CD4-positive, alpha-beta T cell treated with Interleukin-17A for 1 hour (primary cell): ENCODE data around the gene HEATR5A.
"Not testable (repeated sequence)": the region's sequence is repeated elsewhere in the genome, so short reads cannot be mapped to it uniquely, and the experiment has no call there.

Source experiments
- DNase-seq: peaks from one replicate; pipeline ENCODE4 v3.0.0-alpha.2; 2020

The HEATR5A gene

GRCh38 chr14:31420319-31421111, at the start of gene HEATR5A:
HEATR5A (minus strand) TSS chr14:31420550; CDS start chr14:31402975, 17,575 bp downstream.
- peak; percentile 93 for DNase-seq

DNA sequence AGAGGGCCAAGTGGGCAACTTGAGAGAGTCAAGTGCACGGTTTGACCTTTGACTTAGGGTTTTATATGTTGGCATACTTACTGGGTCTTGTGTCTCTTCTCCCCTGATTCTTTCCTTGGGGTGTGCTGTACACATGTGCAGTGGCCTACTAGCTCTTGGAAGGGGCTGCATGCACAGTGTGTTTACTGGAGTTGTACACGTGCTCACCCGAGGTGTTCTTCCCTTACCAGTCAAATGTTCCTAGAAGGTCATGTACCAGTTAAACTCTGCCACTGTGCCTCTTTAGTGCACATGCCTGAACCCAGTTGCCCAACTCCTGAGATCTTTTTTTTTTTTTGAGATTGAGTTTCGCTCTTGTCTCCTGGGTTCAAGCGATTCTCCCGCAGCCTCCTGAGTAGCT, 46.2 kb upstream of the HEATR5A start:
- no peak for DNase-seq

DNA sequence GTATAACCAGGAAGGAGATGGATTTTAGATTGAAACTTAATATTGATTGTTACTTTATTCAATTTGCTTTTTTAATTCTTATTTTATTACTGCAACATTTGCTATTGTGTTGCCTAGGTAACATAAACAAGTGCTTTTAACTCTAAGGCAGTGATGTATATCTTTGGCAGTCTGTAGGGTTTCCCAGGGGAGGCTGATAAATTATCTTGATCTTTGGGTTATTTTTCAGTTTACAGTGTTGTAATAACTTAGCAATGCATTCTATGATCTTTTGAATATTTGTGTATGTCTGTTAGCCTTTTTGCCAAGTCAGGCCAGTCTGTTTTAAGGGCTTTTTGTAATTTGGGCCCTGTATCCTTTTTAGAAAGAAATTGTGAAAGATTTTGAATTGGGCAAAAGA, 44.8 kb upstream of the HEATR5A start:
- no peak for DNase-seq

GRCh38 chr14:31462450-31462849, 42.1 kb upstream of the HEATR5A start:
- DNase-seq: not testable (repeated sequence)

GRCh38 chr14:31461545-31461944, 41.2 kb upstream of the HEATR5A start:
- DNase-seq: no peak

DNA sequence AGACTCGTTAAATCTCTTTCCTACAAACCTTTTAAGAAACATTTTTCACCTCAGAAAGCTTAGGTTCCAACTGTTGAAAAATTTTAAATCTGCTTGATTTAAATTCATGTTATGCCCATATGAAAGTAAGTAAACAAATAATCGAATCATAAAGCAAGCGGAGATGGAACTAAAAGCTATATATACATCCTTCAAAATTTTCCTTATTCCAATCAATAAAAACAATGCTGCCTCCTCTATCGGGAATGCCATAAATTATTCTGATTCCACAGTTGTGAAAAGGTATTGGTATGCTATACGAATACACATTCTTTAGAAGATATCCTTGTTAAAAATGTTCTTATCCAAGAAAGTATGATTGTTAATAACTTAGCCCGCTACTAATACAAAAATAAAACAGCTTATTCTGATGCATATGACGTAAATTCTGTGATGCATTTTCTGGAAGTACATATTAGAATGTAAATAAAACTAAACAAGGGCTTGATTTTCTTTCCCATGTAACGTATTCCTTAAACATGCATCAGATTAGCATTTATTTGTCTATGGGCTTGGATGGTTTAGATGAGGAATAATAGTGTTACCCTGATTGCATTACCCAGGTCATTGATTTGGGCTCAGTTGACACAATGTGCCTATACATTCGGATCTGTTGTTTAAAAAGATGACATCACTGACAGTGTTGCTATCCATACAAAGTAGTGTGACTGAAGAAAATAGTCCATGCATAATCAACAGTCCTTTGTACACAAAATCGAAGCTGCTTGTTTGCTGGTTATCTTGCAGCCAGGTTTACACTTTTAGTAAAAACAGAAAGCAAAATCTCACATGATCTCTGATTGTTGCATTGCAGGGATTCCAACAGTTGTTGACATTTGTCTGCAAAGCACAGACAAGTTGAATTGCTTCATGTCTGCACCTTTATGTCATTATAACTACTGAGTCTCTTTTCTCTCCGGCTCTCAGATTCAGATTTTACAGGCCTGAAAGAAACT, 37.6 kb upstream of the HEATR5A start:
- no peak for DNase-seq

GRCh38 chr14:31456841-31457664, 36.7 kb upstream of the HEATR5A start, which contains the start of gene DTD2:
DTD2 (minus strand) TSS chr14:31457506; CDS start chr14:31457393, 113 bp downstream.
- DNase-seq: peak; percentile 93

DNA sequence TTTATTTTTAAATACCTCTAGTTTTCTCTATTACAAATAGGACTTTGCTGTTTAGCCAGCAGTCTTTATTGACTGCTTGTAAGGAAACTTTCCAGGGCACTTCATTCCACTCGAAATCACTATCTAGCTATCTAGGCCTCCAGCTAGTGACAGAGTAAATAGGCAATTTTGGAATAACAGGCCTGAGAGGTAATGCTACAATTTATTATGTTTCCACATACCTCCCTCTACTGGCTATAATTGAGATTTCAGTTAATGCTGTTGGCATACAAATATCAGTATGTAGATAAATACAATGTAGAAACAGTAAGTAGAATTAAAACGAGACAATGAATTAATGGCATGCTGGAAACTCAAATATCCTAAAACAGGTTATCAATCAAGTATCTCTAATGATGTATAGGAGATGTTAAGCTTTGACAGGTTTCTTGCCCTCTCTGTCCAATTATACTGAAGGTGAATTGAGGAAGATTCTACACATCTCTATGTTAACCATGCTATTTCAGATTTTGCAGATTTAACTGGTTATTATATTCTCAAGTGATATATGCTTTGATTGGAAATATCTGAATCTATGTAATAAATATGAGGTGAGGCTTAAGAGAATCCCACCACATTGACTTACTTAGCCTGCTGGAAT, 29.7 kb upstream of the HEATR5A start:
- peak; percentile 33 for DNase-seq

GRCh38 chr14:31449136-31449535, 28.8 kb upstream of the HEATR5A start:
- DNase-seq: no peak

GRCh38 chr14:31445703-31446102, 25.4 kb upstream of the HEATR5A start:
- no peak for DNase-seq

DNA sequence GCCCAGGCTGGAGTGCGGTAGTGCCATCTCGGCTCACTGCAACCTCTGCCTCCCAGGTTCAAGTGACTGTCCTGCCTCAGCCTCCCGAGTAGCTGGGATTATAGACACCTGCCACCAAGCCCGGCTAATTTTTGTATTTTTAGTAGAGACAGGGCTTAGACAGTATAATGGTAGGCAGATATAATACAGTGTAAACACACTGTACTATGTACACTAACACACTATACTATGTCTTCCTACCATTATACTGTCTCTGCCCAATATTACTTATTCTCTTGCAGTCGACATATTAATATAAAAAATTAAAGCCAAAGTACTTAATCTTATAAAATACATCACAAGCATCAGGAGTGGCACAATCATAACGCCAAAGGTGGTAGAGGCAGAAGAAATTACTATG, 21.9 kb upstream of the HEATR5A start:
- DNase-seq: no peak

- DNase-seq: no peak
These were observed 21.1 kb upstream of the HEATR5A start for GRCh38 chr14:31441273-31442111.

- DNase-seq: no peak
These were observed 19.9 kb upstream of the HEATR5A start for GRCh38 chr14:31440280-31440679.

- no peak for DNase-seq
These were observed 19.2 kb upstream of the HEATR5A start for GRCh38 chr14:31439561-31439960.

GRCh38 chr14:31437045-31437691, 16.8 kb upstream of the HEATR5A start:
- DNase-seq: not testable (repeated sequence)

DNA sequence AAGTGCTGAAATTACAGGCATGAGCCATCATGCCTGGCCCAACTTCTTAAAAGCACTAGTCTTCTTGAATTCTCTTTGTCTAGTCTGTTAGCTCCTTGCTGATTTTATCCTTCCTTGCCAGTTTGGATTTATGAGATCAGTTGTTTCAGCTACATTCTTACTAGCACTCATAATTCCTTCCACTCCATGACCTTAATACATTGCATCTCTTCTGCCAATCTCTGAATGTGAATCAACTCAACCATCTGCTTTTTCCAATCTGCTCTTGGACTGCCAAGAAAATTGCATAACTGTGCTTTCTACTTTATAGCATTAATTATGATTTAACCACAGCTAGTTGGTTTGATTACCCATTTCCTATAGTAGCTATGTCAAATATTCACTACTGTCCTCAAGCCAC, 14.9 kb upstream of the HEATR5A start:
- no peak for DNase-seq

- DNase-seq: no peak
These were observed 10.4 kb upstream of the HEATR5A start for GRCh38 chr14:31430634-31431264.

GRCh38 chr14:31429791-31430190, 9.4 kb upstream of the HEATR5A start:
- DNase-seq: no peak

DNA sequence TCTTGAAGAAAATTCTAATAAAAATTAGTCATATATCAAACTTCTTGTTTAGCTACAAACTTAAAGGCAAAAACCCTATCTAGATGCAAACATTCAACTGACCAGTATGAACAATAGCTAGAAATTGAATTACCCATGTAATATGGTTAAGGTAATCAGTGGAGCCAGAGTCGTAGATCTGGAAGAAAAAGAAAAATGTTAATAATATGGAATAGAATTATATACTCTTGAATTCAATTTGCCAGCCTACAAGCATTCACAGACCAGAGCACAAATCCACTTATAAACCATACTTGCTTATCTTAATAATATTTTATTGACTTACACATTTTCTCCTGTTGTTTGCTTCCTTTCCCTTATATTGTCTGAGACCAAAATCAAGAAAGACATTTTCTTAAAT, 7.7 kb upstream of the HEATR5A start:
- no peak for DNase-seq

GRCh38 chr14:31426663-31427062, 6.3 kb upstream of the HEATR5A start:
- DNase-seq: no peak
